ENCODE measurements around the gene RYR1. TPM values are rescaled to one million over a fixed set of nuclear protein-coding genes. Genes with fewer than 3 reads are reported as not detected.

Gene RYR1
- total RNA-seq, 2 donors from 2014 or later, result 0.84 to 3.3 TPM

DNA sequence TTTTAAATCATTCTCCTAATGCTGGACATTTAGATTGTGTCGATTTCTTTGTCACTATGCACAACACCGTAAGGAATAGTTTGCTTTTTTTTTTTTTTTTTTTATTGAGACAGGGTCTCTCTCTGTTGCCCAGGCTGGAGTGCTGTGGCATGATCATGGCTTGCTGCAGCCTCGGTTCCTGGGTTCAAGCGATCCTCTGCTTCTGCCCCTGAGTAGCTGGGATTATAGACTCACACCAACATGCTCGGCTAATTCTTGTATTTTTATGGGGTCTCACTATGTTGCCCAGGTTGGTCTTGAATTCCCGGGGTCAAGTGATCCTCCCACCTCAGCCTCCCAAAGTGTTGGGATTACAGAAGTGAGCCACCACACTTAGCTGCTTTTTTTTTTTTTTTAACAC lies 86.5 kb downstream of the RYR1 start:
- Mint-ChIP-seq H3K4me3 (no peak overlapping the region), H3K36me3 (ENCODE audit: low read depth) (no peaks in the 10 kb centered on the region), H3K27ac (no peak overlapping the region), H3K27me3 (ENCODE audit: insufficient read depth) (no peaks in the 10 kb centered on the region), H3K4me1 (no peaks in the 10 kb centered on the region), H3K9me3 (no peaks in the 10 kb centered on the region)
- no peak overlapping the region for H3K27ac ChIP-seq (ENCODE audit: low read depth, low read length)
- TF ChIP-seq, protein P1, sequence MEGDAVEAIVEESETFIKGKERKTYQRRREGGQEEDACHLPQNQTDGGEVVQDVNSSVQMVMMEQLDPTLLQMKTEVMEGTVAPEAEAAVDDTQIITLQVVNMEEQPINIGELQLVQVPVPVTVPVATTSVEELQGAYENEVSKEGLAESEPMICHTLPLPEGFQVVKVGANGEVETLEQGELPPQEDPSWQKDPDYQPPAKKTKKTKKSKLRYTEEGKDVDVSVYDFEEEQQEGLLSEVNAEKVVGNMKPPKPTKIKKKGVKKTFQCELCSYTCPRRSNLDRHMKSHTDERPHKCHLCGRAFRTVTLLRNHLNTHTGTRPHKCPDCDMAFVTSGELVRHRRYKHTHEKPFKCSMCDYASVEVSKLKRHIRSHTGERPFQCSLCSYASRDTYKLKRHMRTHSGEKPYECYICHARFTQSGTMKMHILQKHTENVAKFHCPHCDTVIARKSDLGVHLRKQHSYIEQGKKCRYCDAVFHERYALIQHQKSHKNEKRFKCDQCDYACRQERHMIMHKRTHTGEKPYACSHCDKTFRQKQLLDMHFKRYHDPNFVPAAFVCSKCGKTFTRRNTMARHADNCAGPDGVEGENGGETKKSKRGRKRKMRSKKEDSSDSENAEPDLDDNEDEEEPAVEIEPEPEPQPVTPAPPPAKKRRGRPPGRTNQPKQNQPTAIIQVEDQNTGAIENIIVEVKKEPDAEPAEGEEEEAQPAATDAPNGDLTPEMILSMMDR (conservative IDR thresholded peaks at IDR 0.05), result no peak
- no peaks in the 10 kb centered on the region for H3K4me1 ChIP-seq (ENCODE audit: control insufficient read depth, insufficient read depth, low read length)
- 95 to 100% methylated on average over 4 to 6 of the region's 6 CpGs for WGBS, 2 experiments (ENCODE audit: insufficient coverage in 1 of 2, insufficient read length in 1 of 2)
- no peaks in the 10 kb centered on the region for H3K9me3 ChIP-seq (ENCODE audit: control insufficient read depth, low read length)
- H3K9ac ChIP-seq (ENCODE audit: extremely low read depth, low read length, poor library complexity, severe bottlenecking), result no peak overlapping the region
- no peaks in the 10 kb centered on the region for H3K36me3 ChIP-seq (ENCODE audit: control insufficient read depth, insufficient read depth, low read length)
- no peak overlapping the region for H3K4me3 ChIP-seq (ENCODE audit: low read length)
- no peaks in the 10 kb centered on the region for H3K27me3 ChIP-seq (ENCODE audit: control insufficient read depth, insufficient read depth, low read length, poor library complexity, severe bottlenecking)
- no peak for DNase-seq

DNA sequence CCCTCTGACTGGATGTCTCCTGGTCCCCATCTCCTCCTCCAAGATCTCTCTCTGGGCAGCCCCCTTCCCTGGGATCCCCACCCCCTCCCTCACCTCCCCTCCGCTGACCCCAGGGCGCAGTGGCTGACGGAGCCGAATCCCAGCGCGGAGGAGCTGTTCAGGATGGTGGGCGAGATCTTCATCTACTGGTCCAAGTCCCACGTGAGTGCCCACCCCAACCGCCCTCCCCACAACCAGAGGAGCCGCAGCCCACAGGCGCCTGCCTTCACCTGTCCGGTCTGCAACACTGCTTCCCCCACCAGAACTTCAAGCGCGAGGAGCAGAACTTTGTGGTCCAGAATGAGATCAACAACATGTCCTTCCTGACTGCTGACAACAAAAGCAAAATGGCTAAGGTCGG lies 89.4 kb downstream of the RYR1 start:
- Mint-ChIP-seq H3K36me3 (ENCODE audit: low read depth) (no peaks in the 10 kb centered on the region), H3K27ac (no peak overlapping the region), H3K4me3 (no peak overlapping the region), H3K27me3 (ENCODE audit: insufficient read depth) (no peaks in the 10 kb centered on the region), H3K4me1 (no peaks in the 10 kb centered on the region), H3K9me3 (no peaks in the 10 kb centered on the region)
- Histone ChIP-seq H3K4me1 (ENCODE audit: control insufficient read depth, insufficient read depth, low read length) (no peaks in the 10 kb centered on the region), H3K36me3 (ENCODE audit: control insufficient read depth, insufficient read depth, low read length) (no peaks in the 10 kb centered on the region), H3K4me3 (ENCODE audit: low read length) (no peak overlapping the region), H3K9ac (ENCODE audit: extremely low read depth, low read length, poor library complexity, severe bottlenecking) (no peak overlapping the region), H3K27ac (ENCODE audit: low read depth, low read length) (no peak overlapping the region), H3K27me3 (ENCODE audit: control insufficient read depth, insufficient read depth, low read length, poor library complexity, severe bottlenecking) (no peaks in the 10 kb centered on the region), H3K9me3 (ENCODE audit: control insufficient read depth, low read length) (no peaks in the 10 kb centered on the region)
- WGBS, 2 experiments (ENCODE audit: insufficient coverage in 1 of 2, insufficient read length in 1 of 2), result 87 to 95% methylated on average over 3 to 15 of the region's 15 CpGs
- TF ChIP-seq, protein P1 (conservative IDR thresholded peaks at IDR 0.05), result no peak
- no peak for DNase-seq

DNA sequence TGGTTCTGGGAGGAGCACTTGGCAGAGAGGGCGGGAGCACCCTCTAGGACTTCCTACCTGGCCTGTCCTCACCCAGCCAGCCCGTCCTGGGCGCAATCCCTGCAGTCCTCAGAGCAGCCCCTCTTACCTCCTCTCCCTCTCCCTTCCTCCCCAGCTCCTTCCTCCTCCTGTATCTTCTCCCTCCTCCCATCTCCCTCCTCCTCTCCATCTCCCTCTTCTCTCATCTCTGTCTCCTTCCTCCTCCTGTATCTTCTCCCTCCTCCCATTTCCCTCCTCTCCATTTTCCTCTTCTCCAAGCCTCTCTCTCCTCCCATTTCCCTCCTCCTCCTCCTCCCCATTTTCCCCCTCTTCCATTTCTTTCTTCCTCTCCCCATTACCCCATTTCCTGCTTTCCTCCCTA lies 89.8 kb downstream of the RYR1 start:
- 88 to 90% methylated on average over 2 to 3 of the region's 3 CpGs for WGBS, 2 experiments (ENCODE audit: insufficient coverage in 1 of 2, insufficient read length in 1 of 2)
- no peaks in the 10 kb centered on the region for H3K4me1 Mint-ChIP-seq

More for the DNA sequence above, 89.8 kb downstream of the RYR1 start:
- no peaks in the 10 kb centered on the region for H3K9me3 ChIP-seq (ENCODE audit: control insufficient read depth, low read length)
- Mint-ChIP-seq H3K36me3 (ENCODE audit: low read depth) (no peaks in the 10 kb centered on the region), H3K4me3 (no peak overlapping the region), H3K27me3 (ENCODE audit: insufficient read depth) (no peaks in the 10 kb centered on the region), H3K27ac (no peak overlapping the region), H3K9me3 (no peaks in the 10 kb centered on the region)
- H3K4me1 ChIP-seq (ENCODE audit: control insufficient read depth, insufficient read depth, low read length), result no peaks in the 10 kb centered on the region
- H3K4me3 ChIP-seq (ENCODE audit: low read length), result no peak overlapping the region
- no peak overlapping the region for H3K9ac ChIP-seq (ENCODE audit: extremely low read depth, low read length, poor library complexity, severe bottlenecking)
- H3K27me3 ChIP-seq (ENCODE audit: control insufficient read depth, insufficient read depth, low read length, poor library complexity, severe bottlenecking), result no peaks in the 10 kb centered on the region
- TF ChIP-seq, protein P1 (conservative IDR thresholded peaks at IDR 0.05), result no peak
- DNase-seq, result no peak
- H3K36me3 ChIP-seq (ENCODE audit: control insufficient read depth, insufficient read depth, low read length), result no peaks in the 10 kb centered on the region
- no peak overlapping the region for H3K27ac ChIP-seq (ENCODE audit: low read depth, low read length)
